ENCODE results near the gene TMEM125. TPM values are rescaled to one million over a fixed set of nuclear protein-coding genes. Genes with fewer than 3 reads are reported as not detected.

The TMEM125 gene
- total RNA-seq, 4 donors from 2014 or later: 0.20 to 2.6 (median 0.21) TPM; not detected in 1

GRCh38 chr1:43306688-43307457 lies 37.1 kb downstream of the TMEM125 start:
- Histone ChIP-seq H3K27ac (peak overlapping the region in 1 of 4 donors; percentile 82), H3K36me3 (no peaks in the 10 kb centered on the region), H3K27me3 (no peaks in the 10 kb centered on the region), H3K9me3 (no peaks in the 10 kb centered on the region), H3K4me3 (no peak overlapping the region), H3K4me1 (peaks cover 0 to 24% (median 11%) of the 10 kb centered on the region in 4 donors)
- TF ChIP-seq, protein P1, sequence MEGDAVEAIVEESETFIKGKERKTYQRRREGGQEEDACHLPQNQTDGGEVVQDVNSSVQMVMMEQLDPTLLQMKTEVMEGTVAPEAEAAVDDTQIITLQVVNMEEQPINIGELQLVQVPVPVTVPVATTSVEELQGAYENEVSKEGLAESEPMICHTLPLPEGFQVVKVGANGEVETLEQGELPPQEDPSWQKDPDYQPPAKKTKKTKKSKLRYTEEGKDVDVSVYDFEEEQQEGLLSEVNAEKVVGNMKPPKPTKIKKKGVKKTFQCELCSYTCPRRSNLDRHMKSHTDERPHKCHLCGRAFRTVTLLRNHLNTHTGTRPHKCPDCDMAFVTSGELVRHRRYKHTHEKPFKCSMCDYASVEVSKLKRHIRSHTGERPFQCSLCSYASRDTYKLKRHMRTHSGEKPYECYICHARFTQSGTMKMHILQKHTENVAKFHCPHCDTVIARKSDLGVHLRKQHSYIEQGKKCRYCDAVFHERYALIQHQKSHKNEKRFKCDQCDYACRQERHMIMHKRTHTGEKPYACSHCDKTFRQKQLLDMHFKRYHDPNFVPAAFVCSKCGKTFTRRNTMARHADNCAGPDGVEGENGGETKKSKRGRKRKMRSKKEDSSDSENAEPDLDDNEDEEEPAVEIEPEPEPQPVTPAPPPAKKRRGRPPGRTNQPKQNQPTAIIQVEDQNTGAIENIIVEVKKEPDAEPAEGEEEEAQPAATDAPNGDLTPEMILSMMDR (IDR thresholded peaks at IDR 0.05): no peak
- TF ChIP-seq EP300 (IDR thresholded peaks at IDR 0.05) (no peak), POLR2A (IDR thresholded peaks at IDR 0.05) (no peak)
- WGBS, 2 donors: 88 to 92% methylated on average over 12 to 13 of the region's 17 CpGs
- no peak for DNase-seq (ENCODE audit: low spot score in 2 of 2)

DNA sequence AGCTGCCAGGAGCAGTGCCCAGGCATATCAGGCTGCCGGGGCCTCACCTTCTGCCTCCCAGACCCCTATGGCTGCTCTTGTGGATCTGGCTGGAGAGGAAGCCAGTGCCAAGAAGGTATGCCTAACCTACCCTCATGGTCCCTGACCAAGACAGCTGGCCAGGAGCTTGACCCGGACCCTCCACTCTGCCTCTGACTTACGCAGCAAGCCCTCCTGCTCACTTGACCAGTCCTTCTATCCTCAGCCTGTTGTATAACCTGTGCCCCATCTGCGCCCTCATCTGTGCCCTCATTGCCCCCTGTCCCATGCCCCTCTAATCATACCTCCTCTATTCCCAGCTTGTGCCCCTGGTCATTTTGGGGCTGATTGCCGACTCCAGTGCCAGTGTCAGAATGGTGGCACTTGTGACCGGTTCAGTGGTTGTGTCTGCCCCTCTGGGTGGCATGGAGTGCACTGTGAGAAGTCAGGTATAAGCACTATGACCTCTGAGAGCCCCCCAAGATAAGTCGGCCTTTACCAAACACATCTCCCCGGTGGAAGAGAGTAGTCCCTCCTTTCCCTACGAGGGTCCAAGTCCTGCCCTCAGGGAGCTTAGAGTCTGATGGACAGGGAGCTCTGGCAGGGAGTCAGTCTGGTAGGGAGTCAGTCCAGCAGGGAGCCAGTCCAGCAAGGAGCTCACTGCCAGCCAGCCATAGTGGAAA lies 37.8 kb downstream of the TMEM125 start:
- no peak for DNase-seq (ENCODE audit: low spot score in 2 of 2)
- H3K27ac ChIP-seq: peak overlapping the region in 1 of 4 donors; percentile 12
- WGBS, 2 donors: 91 to 95% methylated on average over 9 of the region's 9 CpGs

GRCh38 chr1:43308635-43309404 lies 39.0 kb downstream of the TMEM125 start:
- Histone ChIP-seq H3K27me3 (no peaks in the 10 kb centered on the region), H3K27ac (no peak overlapping the region), H3K4me3 (no peak overlapping the region), H3K36me3 (peaks cover 0 to 10% (median 0%) of the 10 kb centered on the region in 3 donors), H3K4me1 (peaks cover 0 to 13% (median 7%) of the 10 kb centered on the region in 4 donors), H3K9me3 (no peaks in the 10 kb centered on the region)
- no peak for DNase-seq (ENCODE audit: low spot score in 2 of 2)
- TF ChIP-seq POLR2A (IDR thresholded peaks at IDR 0.05) (no peak), EP300 (IDR thresholded peaks at IDR 0.05) (no peak)
- TF ChIP-seq, protein P1 (IDR thresholded peaks at IDR 0.05): no peak
- WGBS, 2 donors: 89 to 90% methylated on average over 20 of the region's 20 CpGs

More for the DNA sequence above, 37.8 kb downstream of the TMEM125 start:
- Histone ChIP-seq H3K9me3 (no peaks in the 10 kb centered on the region), H3K4me3 (no peak overlapping the region), H3K4me1 (peaks cover 0 to 24% (median 11%) of the 10 kb centered on the region in 4 donors), H3K27me3 (no peaks in the 10 kb centered on the region), H3K36me3 (no peaks in the 10 kb centered on the region)
- TF ChIP-seq, protein P1 (IDR thresholded peaks at IDR 0.05): no peak
- TF ChIP-seq POLR2A (IDR thresholded peaks at IDR 0.05) (no peak), EP300 (IDR thresholded peaks at IDR 0.05) (no peak)

- Histone ChIP-seq H3K36me3 (peaks cover 0 to 10% (median 0%) of the 10 kb centered on the region in 3 donors), H3K27me3 (no peaks in the 10 kb centered on the region), H3K9me3 (no peaks in the 10 kb centered on the region), H3K4me1 (peaks cover 0 to 6% (median 4%) of the 10 kb centered on the region in 4 donors), H3K27ac (no peak overlapping the region), H3K4me3 (no peak overlapping the region)
- DNase-seq (ENCODE audit: low spot score in 2 of 2): no peak
- TF ChIP-seq EP300 (IDR thresholded peaks at IDR 0.05) (no peak), POLR2A (IDR thresholded peaks at IDR 0.05) (no peak)
- TF ChIP-seq, protein P1 (IDR thresholded peaks at IDR 0.05): no peak
- 90 to 93% methylated on average over 11 to 13 of the region's 13 CpGs for WGBS, 2 donors
Observed at GRCh38 chr1:43309405-43310025, 39.7 kb downstream of the TMEM125 start.

Measured in tibial nerve (tissue), 4 donors.